HG02938 (cell line): ENCODE measurements around the gene CIZ1.
"Not testable (repeated sequence)": the region's sequence is repeated elsewhere in the genome, so short reads cannot be mapped to it uniquely, and the experiment has no call there.

Experiments used
- ATAC-seq: cut with Tn5 transposase; IDR thresholded peaks from one replicate; pipeline ENCODE4 v1.9.1; 2021; ENCODE audit warnings: mild to moderate bottlenecking, moderate library complexity; ENCODE audit not compliant: unreplicated experiment

Gene CIZ1

DNA sequence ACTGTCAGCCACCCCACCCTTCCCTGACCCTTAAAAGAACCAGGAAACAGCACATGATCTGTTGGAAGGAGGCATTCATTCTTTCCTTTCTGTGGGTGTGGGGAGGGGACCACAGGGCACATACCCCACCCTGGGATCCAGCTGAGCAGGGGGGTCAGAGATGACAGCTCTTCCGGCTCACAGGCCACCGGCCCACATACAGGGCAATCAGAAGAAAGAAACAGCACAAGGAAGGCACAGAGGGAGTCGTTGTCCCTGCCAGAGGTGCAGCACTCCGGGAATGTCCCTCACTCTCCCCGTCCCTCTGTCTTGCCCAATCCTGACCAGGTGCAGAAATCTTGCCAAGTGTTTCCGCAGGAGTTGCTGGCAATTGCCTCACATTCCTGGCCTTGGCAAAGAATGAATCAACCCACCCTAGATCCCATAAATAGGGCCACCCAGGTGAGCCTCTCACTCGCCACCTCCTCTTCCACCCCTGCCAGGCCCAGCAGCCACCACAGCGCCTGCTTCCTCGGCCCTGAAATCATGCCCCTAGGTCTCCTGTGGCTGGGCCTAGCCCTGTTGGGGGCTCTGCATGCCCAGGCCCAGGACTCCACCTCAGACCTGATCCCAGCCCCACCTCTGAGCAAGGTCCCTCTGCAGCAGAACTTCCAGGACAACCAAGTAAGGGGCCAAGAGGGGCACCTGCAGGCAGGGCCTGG is 42.2 kb downstream of the CIZ1 start, which contains the start of gene LCN2:
TSS of gene LCN2 (plus strand) at position 453 of the 701 bp plus-strand sequence. CDS start at position 526, 73 bp downstream.
- ATAC-seq: no peak

GRCh38 chr9:128148509-128149000 is 42.8 kb downstream of the CIZ1 start:
- ATAC-seq: no peak

DNA sequence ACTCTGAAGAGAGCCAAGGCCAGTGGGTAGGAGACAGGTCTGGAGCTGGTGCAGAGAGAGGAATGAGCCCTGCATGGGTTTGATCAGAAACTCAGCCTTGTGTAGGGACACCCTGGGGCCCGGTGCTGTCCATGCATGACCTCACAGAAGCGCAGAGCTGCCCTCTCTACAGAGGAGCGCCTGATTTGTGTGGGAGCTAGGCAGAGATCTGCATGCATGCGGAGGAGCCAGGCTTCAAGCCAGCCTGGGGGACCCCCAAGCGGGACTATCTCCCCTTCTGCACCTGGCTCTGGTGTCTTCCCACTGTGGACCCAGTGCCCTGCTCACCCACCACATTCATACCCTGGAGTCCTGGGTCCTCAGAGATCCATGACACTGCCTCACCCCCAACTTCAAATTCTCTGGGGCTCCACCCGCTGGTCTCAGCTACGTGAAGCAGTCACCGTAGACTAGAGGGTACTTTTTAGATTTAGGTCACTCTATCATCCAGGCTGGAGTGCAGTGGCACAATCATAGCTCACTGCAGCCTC is 44.7 kb downstream of the CIZ1 start:
- no peak for ATAC-seq

DNA sequence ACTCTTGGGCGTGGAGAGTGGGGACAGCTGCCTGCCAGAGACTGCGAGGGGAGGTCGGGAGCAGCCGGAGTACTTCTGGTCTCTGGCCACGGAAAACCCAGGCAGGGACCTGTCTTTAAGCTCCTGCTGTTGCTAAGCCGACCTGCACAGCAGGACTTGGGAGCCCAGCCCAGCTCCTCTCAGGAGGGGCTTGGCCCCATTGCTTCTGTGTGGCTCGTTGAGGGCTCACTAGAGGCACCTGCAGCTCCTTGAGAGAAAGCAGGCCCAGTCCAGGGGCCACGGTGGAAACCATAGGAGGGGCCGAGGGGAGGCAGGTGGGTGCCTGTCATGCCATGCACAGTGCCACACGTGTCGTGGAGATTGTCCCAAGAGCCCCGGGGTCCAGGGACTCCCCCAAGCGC is 45.4 kb downstream of the CIZ1 start:
- ATAC-seq: no peak

DNA sequence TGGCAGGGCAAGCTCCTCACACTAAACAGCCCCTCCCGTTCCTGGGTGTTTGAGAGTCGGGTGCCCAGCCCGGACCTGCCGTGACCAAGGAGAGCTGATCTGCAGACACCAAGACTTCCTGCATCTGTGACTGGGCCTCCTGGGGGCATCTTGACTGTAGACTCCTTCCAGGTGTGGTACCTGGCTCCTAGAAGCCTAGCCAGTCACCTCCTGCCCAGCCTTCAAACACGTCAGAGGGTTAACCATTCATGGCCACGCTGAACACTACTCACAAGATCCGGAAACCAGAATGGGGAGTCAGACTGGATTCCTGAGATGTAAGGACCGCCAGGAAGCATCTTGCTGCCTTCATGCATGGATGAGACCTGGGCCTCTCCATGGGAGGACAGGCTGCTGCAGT is 45.8 kb downstream of the CIZ1 start:
- no peak for ATAC-seq

GRCh38 chr9:128144239-128145181 is 46.9 kb downstream of the CIZ1 start:
- ATAC-seq: no peak

- ATAC-seq: no peak
Observed at GRCh38 chr9:128143525-128144238, 47.7 kb downstream of the CIZ1 start.

DNA sequence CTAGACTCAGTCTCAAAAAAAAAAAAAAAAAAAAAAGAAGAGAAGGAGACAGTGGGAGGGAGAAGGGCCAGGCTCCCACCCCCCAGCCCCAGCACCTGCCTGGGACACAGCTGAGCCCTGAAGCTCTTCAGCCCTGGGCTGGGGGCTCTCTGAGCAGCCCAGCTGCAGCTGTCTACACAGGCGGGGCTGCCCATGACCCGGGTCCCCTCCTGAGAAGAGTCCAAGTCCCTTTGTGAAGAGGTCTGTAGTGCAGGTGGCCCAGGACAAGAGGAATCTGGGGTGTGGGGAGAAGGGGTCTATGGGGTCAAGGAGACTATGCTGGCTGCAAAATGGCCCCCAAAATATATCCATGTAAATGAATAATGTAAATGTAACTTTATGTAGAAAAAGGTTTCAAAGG is 48.8 kb downstream of the CIZ1 start:
- no peak for ATAC-seq

DNA sequence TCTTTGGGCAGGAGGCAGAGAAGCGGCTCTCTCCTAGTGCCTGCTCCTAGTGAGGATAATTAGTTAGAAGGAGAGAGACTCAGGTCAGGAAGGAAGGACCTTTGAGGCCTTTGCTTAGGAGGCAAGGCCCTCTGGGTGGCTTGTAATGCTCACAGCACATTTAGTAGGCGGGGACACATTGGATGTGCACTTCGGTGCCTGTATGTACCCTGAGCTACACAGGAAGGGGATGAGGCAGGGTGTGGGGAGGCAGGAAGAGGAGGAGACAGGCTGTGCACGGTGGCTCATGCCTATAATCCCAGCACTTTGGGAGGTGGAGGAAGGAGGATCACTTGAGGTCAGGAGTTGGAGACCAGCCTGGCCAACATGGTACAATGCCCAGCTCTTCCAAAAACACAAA is 49.3 kb downstream of the CIZ1 start:
- no peak for ATAC-seq

GRCh38 chr9:128141604-128142003 is 49.8 kb downstream of the CIZ1 start:
- ATAC-seq: no peak

- no peak for ATAC-seq
Observed at GRCh38 chr9:128139621-128140020, 51.8 kb downstream of the CIZ1 start.

DNA sequence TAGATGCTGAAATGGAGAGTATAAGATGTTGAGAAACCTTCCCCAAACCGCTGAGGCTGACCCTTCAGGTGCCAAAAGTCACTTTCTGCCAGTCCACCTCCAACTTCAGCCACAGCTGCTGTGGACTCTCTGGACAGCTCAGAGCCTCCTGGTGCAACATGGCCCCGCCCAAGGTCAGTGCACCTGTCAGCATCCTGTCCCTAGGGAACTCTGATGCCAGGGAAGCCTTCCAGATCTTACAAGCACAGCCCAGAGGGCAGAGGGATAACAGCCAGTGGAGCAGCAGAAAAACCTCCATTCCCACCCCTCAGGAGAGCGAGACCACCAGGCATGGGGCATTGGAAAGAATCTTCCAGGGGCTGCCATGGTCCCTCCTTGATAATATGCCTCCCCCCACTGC is 53.4 kb downstream of the CIZ1 start:
- ATAC-seq: no peak

- ATAC-seq: no peak
Observed at GRCh38 chr9:128136816-128137793, 54.3 kb downstream of the CIZ1 start.

DNA sequence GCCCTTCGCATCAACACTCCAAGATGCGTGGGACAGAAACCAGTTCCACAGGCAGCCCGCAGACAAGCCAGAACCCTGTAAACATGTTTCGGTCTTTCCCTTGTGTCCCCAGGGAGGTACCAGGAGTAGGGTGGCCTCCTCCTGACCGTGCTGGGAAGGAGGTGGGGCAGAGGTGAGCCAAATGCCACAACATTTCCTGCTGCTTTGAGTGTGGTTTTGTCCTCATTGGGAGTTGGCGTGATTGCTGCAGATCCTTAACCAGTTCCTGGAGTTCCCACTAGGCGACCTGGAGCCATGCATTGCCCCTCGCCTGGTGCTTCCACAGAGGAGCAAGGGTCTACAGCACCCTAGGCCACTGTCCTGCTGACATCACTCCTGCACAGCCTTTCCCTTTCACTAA is 55.8 kb downstream of the CIZ1 start:
- ATAC-seq: not testable (repeated sequence)

DNA sequence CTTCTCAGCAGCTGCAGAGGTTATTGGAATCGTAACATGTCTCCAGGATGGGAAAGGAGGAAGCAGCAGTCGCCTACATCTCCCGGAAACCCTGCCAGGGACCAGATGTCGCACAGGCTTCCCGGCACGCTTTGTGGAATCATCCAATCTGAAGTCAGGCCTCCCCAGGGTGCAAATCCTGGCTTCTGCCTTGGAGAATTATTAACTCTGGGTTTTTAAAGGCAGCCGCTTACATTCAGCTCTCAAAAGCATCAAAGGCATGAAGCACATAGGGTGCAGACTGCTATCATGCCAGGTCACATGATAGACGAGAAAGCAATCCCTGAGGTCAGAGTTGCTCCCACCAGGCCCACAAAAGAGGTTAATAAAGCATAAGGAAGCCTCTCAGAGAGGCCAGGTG is 59.2 kb downstream of the CIZ1 start:
- ATAC-seq: not testable (repeated sequence)

- ATAC-seq: not testable (repeated sequence)
Observed at GRCh38 chr9:128131346-128131745, 60.0 kb downstream of the CIZ1 start.

- not testable (repeated sequence) for ATAC-seq
Observed at GRCh38 chr9:128130651-128131050, 60.7 kb downstream of the CIZ1 start.

DNA sequence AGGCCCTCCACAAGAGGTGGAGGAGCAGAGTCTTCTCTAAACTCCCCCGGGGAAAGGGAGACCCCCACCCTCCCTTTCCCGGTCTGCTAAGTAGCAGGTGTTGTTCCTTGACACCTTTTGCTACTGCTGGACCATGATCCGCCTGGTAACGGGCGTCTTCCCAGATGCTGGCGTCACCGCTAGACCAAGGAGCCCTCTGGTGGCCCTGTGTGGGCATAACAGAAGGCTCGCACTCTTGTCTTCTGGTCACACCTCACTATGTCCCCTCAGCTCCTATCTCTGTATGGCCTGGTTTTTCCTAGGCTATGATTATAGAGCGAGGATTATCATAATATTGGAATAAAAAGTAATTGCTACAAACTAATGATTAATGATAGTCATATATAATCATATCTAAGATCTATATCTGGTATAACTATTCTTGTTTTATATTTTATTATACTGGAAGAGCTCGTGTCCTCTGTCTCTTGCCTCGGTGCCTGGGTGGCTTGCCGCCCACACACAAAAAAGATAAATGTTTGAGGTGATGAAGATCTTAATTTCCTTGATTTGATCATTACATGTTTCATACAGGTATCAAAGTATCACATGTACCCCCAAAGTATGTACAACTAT is 61.3 kb downstream of the CIZ1 start:
- not testable (repeated sequence) for ATAC-seq
